NK-92 (cell line): ENCODE measurements around the gene DRD3.

ENCODE experiments used
- DNase-seq: peaks from one replicate; lab custom pipeline; 2025; ENCODE audit not compliant: unreplicated experiment; lab: John Stamatoyannopoulos, UW

The DRD3 gene

DNA sequence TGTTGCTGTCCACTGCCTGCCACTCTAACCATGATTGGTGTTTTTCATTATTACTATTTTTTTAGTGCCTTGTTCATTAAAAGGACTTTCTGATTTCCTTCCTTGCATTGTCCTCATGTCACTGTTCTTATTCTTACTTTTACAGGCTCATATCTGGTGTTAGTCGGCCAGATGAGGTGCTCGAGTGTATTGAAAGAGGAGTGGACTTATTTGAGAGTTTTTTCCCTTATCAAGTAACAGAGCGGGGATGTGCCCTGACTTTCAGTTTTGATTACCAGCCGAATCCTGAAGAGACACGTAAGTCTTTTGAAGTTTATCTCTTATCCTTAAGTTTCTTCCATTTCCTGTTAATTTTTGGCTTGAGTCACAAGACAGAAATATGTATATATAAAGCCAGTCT lies 99.1 kb downstream of the DRD3 start:
- no peak for DNase-seq

GRCh38 chr3:114078126-114078525 lies 100.7 kb downstream of the DRD3 start:
- DNase-seq, result no peak
